ENCODE results near the gene GKAP1.
"Not testable (repeated sequence)": the region's sequence is repeated elsewhere in the genome, so short reads cannot be mapped to it uniquely, and the experiment has no call there.

The GKAP1 gene

DNA sequence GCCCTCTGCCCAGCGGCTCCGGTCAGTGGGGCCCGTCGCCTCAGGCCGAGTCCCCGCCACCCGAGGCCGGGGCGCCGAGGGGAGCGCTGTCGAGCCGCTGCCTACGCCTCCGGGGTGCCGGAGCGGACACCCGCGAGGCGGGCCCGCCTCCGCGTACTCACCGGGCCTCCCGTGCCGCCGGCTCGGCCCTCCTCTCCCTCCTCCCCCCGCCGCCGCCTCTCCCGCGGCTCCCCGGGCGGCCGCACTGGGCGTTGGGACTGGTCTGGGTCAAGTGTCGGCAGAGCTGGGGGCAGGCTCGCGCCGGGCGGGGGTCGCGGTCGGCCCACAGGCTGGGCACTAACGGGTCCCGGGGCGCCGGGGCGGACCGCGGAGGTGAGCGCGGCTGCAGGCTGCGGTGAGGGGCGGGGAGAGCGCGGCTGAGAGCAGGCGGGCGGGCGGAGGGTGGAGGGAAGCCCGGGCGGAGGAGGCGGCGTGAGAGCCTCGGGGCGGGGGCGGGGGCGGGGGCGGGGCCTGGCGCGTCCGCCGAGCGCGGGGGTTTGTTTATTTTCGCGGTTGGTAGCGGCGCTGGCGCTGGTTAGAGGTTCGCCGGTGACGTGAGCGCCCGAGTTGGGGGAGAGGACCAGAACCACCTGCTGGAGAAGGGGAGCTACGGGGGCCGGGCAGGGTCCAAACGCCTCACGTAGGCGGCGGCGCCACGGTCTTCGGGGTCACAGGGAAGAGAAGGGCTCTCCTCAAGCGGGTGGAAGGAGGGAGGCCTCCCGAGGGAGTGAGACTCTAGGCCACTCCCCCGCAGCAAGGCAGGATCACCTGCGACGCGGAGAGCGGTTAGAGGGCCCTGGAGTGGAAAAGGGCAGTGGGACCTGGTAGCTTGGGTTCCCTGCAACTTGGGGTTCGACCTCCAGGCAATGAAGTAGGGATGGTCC lies at the start of gene GKAP1:
Gene GKAP1 (minus strand): TSS at position 414 of the 923 bp plus-strand sequence. CDS start 11,252 bp downstream, outside the sequence.
- peak; percentile 39 for DNase-seq (ENCODE audit: low read depth)

DNA sequence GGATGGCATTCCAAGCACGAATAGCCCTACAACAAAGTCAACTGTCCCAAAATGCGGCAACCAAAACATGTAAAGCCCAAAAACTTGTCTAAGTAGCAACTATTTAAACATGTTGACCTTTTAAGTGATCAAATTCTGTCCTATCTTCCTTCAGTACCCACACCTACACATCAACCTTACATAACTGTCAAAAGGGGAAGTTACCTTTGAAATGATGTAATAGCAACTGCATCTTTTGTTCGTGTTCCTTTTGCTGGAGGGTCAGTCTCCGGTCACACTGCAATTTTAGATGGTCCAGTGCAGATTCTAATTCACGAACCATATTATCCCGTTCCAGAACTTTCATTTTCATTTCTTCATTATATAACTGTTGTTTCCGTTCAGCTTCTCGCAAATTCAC lies 32.3 kb upstream of the GKAP1 start:
- DNase-seq (ENCODE audit: low read depth) = not testable (repeated sequence)

DNA sequence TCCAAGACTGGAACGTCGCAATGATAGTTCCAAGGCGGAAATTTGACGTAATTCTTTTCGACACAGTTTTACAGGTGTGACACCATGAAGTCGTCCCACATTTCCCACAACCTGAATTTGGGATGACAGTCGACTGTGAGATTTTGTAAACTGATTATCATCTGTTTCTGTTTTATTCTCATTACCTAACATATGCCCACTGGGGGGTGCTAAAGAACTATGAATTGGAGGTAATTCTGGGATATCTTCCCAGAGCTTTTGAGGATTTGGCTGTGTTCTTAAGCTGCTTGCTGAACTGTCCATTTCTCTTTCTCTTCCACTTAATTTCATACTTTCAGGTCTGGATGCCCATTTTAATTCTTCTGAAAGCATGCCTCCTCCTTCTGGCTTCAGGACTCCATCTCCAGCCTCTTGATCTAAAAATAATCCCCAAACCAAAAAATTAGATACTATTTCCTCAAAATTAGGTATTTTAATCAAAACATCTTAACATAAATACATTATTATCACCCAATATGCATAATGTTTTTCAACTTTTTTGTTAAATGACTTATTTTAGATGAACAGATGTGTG lies 19.6 kb upstream of the GKAP1 start:
- not testable (repeated sequence) for DNase-seq (ENCODE audit: low read depth)

DNA sequence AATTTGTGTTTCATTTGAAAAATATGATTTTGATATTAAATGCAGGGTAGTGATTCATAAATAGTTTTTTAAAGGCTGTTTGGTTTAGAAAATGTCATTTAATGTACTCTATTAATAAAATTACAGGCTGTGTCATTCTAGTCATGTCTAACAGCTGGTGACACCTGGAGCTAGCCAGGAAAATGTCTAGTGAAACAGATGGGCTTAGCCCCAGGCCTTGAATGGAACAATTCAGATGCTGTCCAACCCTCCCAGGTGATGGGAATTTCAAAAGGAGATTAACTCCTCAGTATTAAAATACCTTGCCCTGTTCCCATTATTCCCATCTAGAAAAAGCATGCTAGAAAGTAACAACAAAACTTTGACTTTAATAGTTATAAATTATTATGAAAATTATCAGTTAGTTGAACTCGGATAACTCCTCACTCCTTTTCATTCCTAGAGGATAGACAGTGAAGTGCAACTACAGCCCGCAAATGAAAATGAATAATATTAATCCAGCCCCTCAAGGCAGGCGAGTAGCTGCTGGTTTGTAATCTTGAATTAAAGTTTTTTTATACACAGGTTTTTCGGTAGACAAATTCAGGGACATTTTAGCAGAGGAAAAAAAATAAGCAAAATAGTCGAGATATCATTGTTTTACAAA lies 13.0 kb upstream of the GKAP1 start:
- DNase-seq (ENCODE audit: low read depth) = not testable (repeated sequence)

DNA sequence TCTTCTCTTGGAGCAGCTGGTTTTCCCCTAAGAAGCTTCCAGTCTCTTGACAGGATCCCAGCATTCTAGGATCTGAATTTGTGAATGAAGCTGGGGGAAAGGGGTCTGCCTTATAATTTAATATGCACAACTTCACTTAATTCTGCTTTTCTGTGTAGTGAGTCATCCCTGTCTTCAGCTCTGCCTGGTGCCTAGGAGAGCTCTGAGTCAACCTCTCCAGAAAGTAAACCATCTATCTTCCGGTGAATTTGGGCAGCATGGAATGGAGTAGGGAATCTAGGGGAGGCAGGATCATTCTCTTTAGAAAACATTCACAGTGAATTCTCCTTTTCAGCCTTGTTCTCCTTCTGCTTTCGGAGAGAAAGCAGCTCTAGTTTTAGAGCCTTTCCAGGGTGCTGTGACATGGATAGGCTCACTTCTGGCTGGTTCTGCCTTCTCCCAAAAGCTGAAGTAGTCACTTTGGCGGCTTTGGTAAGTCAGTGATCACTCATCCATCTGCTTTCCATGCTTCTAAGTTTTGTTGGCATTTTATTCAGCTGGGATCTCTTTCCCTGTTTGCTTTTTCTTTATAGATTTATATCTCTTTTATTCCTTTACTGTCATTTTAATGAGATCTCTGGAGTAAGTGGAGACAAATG lies 7.5 kb upstream of the GKAP1 start:
- not testable (repeated sequence) for DNase-seq (ENCODE audit: low read depth)

DNA sequence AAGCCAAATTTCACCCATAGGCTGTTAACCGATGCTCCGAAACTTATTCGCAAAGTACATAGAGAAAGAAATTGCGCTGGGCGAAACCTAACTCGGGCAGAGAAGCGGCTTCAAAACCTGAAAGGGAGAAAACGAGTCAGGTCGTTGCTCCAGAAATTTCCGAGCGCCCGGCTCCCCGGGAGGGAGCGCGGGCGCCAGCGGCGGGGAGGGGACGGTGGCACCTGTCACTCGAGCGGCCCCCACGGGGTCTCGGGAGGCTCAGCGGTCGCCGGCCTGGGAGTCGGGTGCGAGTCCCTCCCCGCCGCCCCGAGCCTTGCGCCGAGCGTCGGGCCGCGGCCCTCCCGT lies 586 bp downstream of the GKAP1 start:
- DNase-seq (ENCODE audit: low read depth) = not testable (repeated sequence)

DNA sequence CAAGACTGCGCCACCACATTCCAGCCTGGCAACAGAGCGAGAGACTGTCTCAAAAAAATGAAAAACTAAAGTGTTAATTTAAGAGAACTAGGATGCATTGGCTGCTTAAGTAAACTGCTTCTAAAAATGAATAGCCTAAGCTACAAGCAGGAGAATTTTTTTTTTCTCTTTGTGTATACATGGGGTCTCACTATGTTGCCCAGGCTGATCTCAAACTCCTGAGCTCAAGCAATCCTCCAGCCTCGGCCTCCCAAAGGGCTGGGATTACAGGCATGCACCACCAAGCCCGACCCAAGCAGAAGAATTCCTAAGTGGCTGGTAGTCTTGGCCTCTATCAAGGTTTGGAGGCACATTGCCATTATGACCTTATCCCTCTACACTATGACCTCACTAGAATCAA lies 2.4 kb downstream of the GKAP1 start:
- not testable (repeated sequence) for DNase-seq (ENCODE audit: low read depth)

DNA sequence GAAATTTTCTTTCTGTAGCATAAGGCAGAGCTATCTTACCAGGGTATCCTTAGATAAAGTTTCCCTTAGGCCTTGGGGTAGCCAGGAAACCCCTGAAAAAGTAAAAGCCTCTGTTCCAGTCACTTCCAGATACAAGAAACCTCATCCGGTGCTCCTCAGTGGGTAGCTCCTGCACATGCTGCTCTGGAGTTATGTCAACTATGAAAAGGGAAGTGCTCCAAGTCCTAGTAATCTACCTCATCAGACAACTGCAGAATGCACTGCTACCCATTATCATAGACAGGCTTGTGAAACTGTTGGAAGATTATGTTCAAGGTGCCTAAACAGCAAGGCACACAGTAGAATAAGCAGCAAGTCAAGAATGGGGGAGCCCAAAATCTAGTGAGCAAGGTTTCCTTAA lies 8.4 kb downstream of the GKAP1 start:
- not testable (repeated sequence) for DNase-seq (ENCODE audit: low read depth)

DNA sequence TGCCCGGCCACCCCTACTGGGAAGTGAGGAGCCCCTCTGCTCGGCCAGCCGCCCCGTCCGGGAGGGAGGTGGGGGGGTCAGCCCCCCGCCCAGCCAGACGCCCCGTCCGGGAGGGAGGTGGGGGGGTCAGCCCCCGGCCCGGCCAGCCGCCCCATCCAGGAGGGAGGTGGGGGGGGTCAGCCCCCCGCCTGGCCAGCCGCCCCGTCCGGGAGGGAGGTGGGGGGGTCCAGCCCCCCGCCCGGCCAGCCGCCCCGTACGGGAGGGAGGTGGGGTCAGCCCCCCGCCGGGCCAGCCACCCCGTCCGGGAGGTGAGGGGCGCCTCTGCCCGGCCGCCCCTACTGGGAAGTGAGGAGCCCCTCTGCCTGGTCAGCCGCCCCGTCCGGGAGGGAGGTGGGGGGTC lies 13.1 kb downstream of the GKAP1 start:
- DNase-seq (ENCODE audit: low read depth) = not testable (repeated sequence)

DNA sequence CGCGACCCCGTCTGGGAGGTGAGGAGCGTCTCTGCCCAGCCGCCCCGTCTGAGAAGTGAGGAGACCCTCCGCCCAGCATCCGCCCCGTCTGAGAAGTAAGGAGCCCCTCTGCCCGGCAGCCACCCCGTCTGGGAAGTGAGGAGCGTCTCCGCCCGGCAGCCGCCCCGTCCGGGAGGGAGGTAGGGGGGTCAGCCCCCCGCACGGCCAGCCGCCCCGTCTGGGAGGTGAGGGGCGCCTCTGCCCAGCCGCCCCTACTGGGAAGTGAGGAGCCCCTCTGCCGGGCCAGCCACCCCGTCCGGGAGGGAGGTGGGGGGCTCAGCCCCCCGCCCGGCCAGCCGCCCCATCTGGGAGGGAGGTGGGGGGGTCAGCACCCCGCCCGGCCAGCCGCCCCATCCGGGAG lies 13.6 kb downstream of the GKAP1 start:
- not testable (repeated sequence) for DNase-seq (ENCODE audit: low read depth)

DNA sequence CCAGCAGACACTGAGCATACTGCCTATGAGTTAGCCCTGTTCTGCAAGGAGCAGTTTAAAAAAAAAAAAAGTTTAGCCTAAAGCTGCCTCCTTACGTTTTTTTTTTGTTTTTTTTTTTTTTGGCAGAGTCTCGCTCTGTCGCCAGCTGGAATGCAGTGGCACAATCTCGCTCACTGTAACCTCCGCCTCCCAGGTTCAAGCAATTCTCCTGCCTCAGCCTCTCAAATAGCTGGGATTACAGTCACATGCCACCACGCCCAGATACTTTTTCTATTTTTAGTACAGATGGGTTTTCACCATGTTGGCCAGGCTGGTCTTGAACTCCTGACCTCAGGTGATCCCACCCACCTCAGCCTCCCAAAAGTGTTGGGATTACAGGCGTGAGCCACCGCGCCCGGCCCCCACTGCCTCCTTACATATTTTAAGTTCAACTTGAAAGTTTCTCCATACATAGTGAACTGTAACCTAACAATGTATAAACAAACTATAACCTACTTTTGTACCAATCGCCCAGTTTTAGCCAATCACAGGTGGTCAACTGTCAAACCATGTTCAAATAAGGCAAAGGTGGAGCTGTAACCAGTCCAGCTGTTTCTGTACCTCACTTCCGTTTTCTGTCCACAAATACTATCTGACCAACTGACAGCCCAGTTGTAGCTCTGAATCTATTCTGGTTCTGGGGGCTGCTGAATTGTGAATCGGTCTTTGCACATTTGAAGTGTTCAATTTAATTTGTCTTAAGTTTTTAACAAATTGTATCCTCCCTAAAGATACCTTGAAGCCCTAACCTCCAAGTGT lies 17.1 kb downstream of the GKAP1 start:
- no peak for DNase-seq (ENCODE audit: low read depth)

DNA sequence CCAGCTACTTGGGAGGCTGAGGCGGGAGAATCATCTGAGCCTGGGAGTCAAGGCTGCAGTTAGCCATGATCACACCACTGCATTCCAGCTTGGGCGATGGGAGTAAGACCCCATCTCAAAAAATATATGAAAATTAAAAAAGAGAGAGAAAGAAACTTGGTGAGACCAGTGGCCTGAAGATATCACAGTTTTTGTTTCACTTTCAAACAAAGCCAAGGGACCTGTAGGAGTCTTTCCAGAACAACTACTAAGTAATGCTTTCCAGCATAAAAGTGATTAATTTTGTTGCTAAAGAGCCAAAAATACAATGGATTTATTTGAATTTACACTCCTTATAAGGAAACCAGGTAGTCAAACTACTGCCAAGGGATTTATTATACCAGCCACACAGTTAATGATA lies 23.5 kb downstream of the GKAP1 start:
- DNase-seq (ENCODE audit: low read depth) = no peak

DNA sequence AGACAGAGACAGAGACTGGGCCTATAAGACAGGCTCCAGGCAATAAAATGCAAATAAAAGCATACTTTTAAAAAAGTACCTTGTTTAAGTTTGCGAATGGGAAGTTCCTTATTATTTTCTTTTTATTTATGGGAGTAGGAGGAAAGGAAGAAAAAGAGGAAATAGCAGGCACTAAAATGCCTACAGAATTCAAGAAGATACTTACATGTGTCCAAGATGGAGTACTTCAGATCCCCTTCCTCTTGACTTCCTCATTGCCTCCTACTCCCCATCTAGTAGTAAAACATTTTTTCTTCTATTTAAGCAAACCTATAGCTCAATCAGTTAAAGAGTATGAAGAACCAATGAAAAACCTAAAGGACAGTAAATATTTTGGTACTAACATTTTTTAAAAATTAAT lies 24.8 kb downstream of the GKAP1 start:
- DNase-seq (ENCODE audit: low read depth) = no peak

DNA sequence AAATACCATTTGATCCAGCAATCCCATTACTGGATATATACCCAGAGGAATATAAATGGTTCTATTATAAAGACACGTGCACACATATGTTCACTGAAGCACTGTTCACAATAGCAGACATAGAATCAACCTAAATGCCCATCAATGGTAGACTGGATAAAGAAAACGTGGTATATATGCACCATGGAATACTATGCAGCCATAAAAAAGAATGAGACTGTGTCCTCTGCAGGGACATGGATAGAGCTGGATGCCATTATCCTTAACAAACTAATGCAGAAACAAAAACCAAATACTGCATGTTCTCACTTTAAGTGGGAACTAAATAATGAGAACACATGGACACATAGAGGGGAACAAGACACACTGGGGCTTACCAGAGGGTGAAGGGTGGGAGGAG lies 39.4 kb downstream of the GKAP1 start:
- DNase-seq (ENCODE audit: low read depth) = no peak

DNA sequence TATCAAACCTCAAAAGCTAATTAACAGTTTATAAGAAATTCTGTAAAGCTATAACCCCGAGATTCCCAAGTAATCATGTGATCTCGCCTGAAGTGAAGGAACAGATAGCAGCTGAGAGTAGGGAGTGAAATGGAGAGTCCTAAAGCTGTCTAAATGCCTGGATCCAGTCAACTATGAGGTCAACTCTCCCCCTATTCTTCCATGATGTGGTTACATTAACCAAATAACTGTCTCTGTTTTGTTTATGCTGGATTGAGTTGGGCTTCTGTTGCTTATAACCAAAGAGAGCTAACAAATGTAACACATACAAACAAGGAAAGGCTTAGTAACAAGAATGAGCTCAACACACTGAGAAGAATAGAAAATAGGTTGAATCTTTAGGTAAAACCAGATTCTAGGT lies 41.6 kb downstream of the GKAP1 start:
- DNase-seq (ENCODE audit: low read depth) = no peak

DNA sequence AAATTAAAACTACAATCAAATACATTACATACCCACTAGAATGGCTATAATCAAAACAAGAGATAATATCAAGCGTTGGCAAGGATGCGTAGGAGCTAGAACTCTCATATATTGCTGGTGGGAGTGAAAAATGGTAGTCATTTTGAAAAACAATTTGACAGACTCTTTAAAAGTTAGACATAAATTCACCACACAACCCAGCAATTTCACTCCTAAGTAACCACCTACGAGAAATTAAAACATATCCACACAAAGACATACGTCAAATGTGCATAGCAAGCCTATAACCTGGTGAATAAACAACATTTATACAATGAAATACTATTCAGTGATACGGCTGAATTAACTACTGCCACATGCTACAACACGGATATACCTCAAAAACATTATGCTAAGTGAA lies 44.7 kb downstream of the GKAP1 start:
- DNase-seq (ENCODE audit: low read depth) = no peak

DNA sequence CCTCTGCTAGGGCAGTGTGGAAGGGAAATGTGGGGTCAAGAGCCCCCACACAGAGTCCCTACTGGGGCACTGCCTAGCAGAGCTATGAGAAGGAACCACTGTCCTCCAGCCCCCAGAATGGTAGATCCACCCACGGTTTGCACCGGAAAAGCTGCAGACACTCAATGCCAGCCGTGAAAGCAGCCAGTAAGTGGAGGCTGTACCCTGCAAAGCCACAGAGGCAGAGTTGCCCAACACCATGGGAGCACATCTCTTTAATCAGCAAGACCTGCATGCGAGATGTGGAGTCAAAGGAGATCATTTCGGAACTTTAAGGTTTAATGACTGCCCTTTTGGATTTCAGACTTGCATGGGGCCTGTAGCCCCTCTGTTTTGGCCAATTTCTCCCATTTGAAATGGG lies 52.2 kb downstream of the GKAP1 start:
- DNase-seq (ENCODE audit: low read depth) = no peak

DNA sequence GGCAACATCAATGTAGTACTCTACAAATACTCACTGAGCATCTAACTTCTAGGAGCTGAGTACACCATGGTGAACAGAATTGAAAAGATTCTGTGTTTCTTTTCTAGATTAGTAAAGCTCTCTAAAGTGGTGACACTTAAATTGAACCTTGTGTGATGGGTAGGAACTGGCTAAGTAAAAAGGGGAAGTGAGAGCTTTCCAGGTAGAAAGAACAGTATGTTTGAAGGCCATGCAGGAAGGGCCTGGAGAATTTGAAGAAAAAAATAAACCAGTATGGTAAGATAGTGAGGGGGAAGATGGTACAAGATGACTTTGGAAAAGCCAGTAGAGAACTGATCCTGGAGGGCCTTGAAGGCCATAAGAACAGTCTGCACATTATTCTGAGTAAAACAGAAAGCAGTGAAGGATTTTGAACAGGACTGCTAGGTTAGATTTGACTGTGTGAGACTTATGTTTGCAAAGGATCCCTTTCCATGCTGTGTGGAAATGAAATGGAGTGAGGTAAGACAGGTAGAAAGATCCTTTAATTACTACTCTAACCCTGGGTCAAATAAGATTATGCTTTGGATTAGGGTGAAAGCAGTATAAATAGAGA lies 63.1 kb downstream of the GKAP1 start:
- no peak for DNase-seq (ENCODE audit: low read depth)

DNA sequence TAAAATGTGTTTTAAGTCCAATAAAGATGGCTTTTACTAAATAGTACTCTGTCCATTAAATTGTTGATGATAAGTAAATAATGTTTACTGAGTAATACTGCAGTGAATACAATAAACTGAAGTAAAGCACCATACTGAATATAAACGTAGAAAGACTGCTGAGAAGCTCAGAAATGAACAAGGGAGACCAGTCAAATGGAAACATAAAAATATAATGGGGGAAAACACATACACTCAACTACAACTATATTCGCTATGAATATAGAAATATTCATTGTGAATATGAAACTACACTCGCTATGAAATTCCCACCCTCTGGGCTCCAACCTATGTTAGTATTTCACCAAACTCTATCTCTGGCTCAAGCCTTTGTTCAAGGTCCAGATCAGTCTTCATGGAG lies 67.9 kb downstream of the GKAP1 start:
- no peak for DNase-seq (ENCODE audit: low read depth)

DNA sequence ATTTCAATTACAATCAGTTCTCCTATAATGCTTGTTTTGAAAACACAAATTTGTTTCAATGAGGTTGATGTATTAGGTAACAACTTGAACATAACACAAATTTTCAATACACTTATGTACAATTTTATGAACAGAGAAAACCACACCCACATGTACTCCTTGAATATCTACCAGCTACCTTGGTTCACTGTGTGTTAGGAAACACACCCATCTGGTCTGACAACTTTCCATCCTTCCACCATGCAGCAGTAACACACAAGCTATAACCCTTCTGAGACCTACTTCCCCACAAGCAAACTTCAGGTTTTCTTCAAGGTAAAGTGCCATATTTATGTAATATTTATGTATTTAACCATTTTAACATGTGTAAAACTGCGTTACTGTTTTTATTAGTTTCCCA lies 73.4 kb downstream of the GKAP1 start:
- no peak for DNase-seq (ENCODE audit: low read depth)

DNA sequence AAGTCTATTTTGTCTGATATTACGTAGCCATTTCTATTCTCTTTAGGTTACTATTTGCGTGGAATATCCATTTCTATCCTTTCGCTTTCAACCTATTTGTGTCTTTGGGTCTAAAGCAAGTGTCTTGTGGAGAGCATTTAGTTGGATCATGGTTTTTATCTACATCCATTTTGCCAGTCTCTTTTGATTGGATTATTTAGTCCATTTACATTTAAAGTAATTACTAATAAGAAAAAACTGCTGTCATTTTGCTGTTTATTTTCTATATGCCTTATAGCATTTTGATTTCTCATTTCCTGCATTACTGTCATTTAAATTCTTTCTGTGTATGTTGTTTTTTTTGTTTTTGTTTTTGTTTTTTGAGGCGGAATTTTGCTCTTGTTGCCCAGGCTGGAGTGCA lies 83.8 kb downstream of the GKAP1 start:
- no peak for DNase-seq (ENCODE audit: low read depth)

Measured in stimulated activated CD8-positive, alpha-beta memory T cell treated with anti-CD3 and anti-CD28 coated beads, Interleukin-7, amount 100 ng/mL, for 24 hours (primary cell).